Limb (tissue), 2 donors: ENCODE results near the gene CPLX1.
"Not testable (repeated sequence)": the region's sequence is repeated elsewhere in the genome, so short reads cannot be mapped to it uniquely, and the experiment has no call there.

Experiments
- DNase-seq, 2 donors: peaks; one replicate each; pipeline ENCODE4 v3.0.0-alpha.2; 2016; ENCODE audit errors: extremely low spot score in 2 of 2

Gene CPLX1

DNA sequence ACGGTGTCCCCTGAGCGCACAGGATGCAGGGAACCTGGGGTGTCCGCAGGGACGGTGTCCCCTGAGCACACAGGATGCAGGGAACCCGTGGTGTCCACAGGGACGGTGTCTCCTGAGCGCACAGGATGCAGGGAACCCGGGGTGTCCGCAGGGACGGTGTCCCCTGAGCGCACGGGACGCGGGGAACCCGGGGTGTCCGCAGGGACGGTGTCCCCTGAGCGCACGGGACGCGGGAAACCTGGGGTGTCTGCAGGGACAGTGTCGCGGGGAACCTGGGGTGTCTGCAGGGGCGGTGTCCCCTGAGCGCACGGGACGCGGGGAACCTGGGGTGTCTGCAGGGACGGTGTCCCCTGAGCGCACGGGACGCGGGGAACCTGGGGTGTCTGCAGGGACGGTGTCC lies 89.4 kb downstream of the CPLX1 start:
- not testable (repeated sequence) for DNase-seq

DNA sequence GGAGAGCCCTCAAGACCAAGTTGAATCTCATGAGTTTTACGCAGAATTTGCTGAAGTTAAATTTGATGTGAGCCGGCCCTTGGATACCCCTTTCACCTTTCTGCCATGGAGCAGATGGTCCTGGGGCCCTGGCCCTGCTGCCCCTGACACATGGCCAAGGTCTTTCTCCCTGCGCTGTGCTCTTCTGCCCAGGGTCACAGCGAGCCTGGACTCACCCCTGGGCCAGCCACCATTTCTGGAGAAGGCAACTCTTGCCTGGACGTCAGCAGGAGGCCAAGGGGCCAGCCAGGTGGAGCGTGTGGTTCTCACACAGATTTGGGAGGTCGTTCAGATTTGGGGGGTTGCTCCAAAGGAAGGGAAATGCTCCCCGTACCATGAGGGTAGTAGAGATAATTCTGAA lies 90.3 kb downstream of the CPLX1 start:
- DNase-seq, result no peak
